ENCODE results near the gene RYR2.

GRCh38 chr1:237539055-237539454, 497.1 kb downstream of the RYR2 start:
- no peak for TF ChIP-seq CTCF (conservative IDR thresholded peaks at IDR 0.05; ENCODE audit: low read depth, low read length)
- TF ChIP-seq EZH2 (IDR thresholded peaks at IDR 0.05; ENCODE audit: borderline replicate concordance, low read depth, low read length, poor library complexity, severe bottlenecking), result no peak

Data from A673 (cell line).